GM06990 (cell line): ENCODE results near the gene SMNDC1.
"Not testable (repeated sequence)": the region's sequence is repeated elsewhere in the genome, so short reads cannot be mapped to it uniquely, and the experiment has no call there.

ENCODE experiments used
- DNase-seq: peaks from one replicate; pipeline ENCODE4 v3.0.0-alpha.2; 2011; ENCODE audit not compliant: insufficient read length; ENCODE audit errors: extremely low read depth
- H3K27me3 ChIP-seq: replicated peaks from 2 replicates; pipeline ENCODE4 v1.6.0; 2011; ENCODE audit warnings: low read length; ENCODE audit not compliant: control insufficient read depth, insufficient read depth
- H3K36me3 ChIP-seq: 2 replicates; pipeline ENCODE4 v1.5.1; 2011; ENCODE audit warnings: low read length; ENCODE audit not compliant: control insufficient read depth, insufficient read depth
- H3K4me3 ChIP-seq: replicated peaks from 2 replicates; pipeline ENCODE4 v1.5.1; 2011; ENCODE audit warnings: low read depth, mild to moderate bottlenecking, control low read depth, low read length
- CTCF ChIP-seq: IDR thresholded peaks from 2 replicates; pipeline ENCODE4 v1.5.1; 2011; ENCODE audit warnings: low read length, control low read depth, mild to moderate bottlenecking, inconsistent platforms; ENCODE audit not compliant: insufficient read depth, poor library complexity, severe bottlenecking

The SMNDC1 gene

GRCh38 chr10:110274072-110274627 is 30.6 kb downstream of the SMNDC1 start:
- no peak overlapping the region for H3K4me3 ChIP-seq
- no peaks in the 10 kb centered on the region for H3K27me3 ChIP-seq
- no peak for DNase-seq
- TF ChIP-seq CTCF: no peak
- no peaks in the 10 kb centered on the region for H3K36me3 ChIP-seq

GRCh38 chr10:110273474-110273873 is 31.2 kb downstream of the SMNDC1 start:
- Histone ChIP-seq H3K36me3 (no peaks in the 10 kb centered on the region), H3K27me3 (no peaks in the 10 kb centered on the region), H3K4me3 (no peak overlapping the region)
- DNase-seq: no peak
- TF ChIP-seq CTCF: no peak

- not testable (repeated sequence) for H3K36me3 ChIP-seq, DNase-seq, H3K27me3 ChIP-seq, H3K4me3 ChIP-seq
Observed at GRCh38 chr10:110272995-110273394, 31.7 kb downstream of the SMNDC1 start.

GRCh38 chr10:110269374-110270318 is 35.1 kb downstream of the SMNDC1 start:
- TF ChIP-seq CTCF: no peak
- H3K4me3 ChIP-seq: no peak overlapping the region
- no peaks in the 10 kb centered on the region for H3K27me3 ChIP-seq
- DNase-seq: no peak
- no peaks in the 10 kb centered on the region for H3K36me3 ChIP-seq

- DNase-seq: no peak
- Histone ChIP-seq H3K36me3 (no peaks in the 10 kb centered on the region), H3K27me3 (no peaks in the 10 kb centered on the region), H3K4me3 (no peak overlapping the region)
- TF ChIP-seq CTCF: no peak
Observed at GRCh38 chr10:110268971-110269370, 35.7 kb downstream of the SMNDC1 start.

- Histone ChIP-seq H3K27me3 (no peaks in the 10 kb centered on the region), H3K36me3 (no peaks in the 10 kb centered on the region), H3K4me3 (no peak overlapping the region)
- no peak for DNase-seq
- no peak for TF ChIP-seq CTCF
Observed at GRCh38 chr10:110268442-110268841, 36.3 kb downstream of the SMNDC1 start.
